GM12872 (cell line): ENCODE data around the gene APOBR.

Experiments used
- TF ChIP-seq, protein P1 (sequence below): IDR thresholded peaks from 3 replicates; pipeline ENCODE4 v1.5.1; 2011; ENCODE audit warnings: low read depth, mild to moderate bottlenecking, low read length, moderate library complexity; ENCODE audit not compliant: insufficient read depth

Gene APOBR

GRCh38 chr16:28548306-28548802, 53.9 kb downstream of the APOBR start:
- TF ChIP-seq, protein P1, sequence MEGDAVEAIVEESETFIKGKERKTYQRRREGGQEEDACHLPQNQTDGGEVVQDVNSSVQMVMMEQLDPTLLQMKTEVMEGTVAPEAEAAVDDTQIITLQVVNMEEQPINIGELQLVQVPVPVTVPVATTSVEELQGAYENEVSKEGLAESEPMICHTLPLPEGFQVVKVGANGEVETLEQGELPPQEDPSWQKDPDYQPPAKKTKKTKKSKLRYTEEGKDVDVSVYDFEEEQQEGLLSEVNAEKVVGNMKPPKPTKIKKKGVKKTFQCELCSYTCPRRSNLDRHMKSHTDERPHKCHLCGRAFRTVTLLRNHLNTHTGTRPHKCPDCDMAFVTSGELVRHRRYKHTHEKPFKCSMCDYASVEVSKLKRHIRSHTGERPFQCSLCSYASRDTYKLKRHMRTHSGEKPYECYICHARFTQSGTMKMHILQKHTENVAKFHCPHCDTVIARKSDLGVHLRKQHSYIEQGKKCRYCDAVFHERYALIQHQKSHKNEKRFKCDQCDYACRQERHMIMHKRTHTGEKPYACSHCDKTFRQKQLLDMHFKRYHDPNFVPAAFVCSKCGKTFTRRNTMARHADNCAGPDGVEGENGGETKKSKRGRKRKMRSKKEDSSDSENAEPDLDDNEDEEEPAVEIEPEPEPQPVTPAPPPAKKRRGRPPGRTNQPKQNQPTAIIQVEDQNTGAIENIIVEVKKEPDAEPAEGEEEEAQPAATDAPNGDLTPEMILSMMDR = no peak
